ENCODE measurements around the gene PCDHGA1.

DNA sequence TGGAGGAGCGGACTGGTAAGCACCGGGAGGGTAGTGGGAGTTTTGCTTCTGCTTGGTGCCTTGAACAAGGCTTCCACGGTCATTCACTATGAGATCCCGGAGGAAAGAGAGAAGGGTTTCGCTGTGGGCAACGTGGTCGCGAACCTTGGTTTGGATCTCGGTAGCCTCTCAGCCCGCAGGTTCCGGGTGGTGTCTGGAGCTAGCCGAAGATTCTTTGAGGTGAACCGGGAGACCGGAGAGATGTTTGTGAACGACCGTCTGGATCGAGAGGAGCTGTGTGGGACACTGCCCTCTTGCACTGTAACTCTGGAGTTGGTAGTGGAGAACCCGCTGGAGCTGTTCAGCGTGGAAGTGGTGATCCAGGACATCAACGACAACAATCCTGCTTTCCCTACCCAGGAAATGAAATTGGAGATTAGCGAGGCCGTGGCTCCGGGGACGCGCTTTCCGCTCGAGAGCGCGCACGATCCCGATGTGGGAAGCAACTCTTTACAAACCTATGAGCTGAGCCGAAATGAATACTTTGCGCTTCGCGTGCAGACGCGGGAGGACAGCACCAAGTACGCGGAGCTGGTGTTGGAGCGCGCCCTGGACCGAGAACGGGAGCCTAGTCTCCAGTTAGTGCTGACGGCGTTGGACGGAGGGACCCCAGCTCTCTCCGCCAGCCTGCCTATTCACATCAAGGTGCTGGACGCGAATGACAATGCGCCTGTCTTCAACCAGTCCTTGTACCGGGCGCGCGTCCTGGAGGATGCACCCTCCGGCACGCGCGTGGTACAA is 146.0 kb downstream of the PCDHGA1 start:
- no peak for TF ChIP-seq POLR2A (IDR thresholded peaks at IDR 0.05; ENCODE audit: low read length)
- TF ChIP-seq GATA1 (IDR thresholded peaks at IDR 0.05; ENCODE audit: low read depth, low read length): no peak
